Epithelial cell of proximal tubule (primary cell): ENCODE data around the gene TUBB. TPM values are rescaled to one million over a fixed set of nuclear protein-coding genes. Genes with fewer than 3 reads are reported as not detected.

ENCODE experiments used
- DNase-seq: peaks from one replicate; pipeline ENCODE4 v3.0.0-alpha.2; 2011; ENCODE audit warnings: low read depth
- H3K4me3 ChIP-seq: 2 replicates; pipeline ENCODE4 v1.5.1; 2011; ENCODE audit warnings: low read depth, mild to moderate bottlenecking, low read length
- total RNA-seq: library from RNA; depleted of rRNA; stranded (reverse); fragments of >200 nt; gene quantifications from 2 replicates; pipeline ENCODE4 v1.2.3, GENCODE V29; 2015
- TF ChIP-seq, protein P1 (sequence below): conservative IDR thresholded peaks from 2 replicates; pipeline ENCODE4 v1.5.1; 2012; ENCODE audit warnings: low read depth, mild to moderate bottlenecking, low read length

Gene TUBB
- total RNA-seq, 1 donor from 2014 or later, result 1,157 TPM

DNA sequence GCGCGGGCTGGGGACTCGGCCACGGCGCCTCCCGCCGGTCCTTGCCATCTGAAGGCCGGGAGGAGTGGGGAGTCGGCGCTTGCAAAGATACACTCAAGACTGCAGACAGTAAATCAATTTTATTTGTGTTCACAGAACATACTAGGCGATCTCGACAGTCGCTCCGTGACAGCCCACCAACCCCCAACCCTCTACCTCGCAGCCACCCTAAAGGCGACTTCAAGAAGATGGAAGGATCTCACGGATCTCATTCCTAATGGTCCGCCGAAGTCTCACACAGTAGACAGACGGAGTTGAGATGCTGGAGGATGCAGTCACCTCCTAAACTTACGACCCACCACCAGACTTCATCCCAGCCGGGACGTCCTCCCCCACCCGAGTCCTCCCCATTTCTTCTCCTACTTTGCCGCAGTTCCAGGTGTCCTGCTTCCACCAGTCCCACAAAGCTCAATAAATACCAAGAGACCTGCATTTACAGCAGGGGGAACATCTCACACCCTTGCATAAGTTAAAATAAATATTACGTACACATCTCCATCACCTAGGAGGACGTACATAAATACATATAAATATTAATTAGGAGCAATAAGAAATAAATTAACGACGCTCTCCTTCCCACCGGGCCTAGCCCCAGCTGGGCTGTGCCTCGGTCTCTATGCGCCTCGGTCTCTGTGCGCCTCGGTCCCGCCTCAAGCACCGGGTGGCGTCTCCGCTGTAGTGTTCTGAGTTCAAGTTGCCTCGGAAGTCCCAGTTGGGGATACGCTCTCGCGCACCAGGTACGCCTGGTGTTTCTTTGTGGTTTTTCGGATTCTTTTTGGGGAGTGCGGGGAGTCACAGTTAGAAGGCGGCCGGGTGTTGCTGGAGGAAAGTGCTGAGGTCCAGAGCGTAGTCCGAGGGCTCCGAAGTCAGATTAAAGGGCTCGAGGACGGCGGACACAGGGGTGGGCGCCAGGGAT lies 23.2 kb downstream of the TUBB start:
- peak overlapping the region; percentile 74 for H3K4me3 ChIP-seq
- TF ChIP-seq, protein P1, sequence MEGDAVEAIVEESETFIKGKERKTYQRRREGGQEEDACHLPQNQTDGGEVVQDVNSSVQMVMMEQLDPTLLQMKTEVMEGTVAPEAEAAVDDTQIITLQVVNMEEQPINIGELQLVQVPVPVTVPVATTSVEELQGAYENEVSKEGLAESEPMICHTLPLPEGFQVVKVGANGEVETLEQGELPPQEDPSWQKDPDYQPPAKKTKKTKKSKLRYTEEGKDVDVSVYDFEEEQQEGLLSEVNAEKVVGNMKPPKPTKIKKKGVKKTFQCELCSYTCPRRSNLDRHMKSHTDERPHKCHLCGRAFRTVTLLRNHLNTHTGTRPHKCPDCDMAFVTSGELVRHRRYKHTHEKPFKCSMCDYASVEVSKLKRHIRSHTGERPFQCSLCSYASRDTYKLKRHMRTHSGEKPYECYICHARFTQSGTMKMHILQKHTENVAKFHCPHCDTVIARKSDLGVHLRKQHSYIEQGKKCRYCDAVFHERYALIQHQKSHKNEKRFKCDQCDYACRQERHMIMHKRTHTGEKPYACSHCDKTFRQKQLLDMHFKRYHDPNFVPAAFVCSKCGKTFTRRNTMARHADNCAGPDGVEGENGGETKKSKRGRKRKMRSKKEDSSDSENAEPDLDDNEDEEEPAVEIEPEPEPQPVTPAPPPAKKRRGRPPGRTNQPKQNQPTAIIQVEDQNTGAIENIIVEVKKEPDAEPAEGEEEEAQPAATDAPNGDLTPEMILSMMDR, result no peak
- no peak for DNase-seq

DNA sequence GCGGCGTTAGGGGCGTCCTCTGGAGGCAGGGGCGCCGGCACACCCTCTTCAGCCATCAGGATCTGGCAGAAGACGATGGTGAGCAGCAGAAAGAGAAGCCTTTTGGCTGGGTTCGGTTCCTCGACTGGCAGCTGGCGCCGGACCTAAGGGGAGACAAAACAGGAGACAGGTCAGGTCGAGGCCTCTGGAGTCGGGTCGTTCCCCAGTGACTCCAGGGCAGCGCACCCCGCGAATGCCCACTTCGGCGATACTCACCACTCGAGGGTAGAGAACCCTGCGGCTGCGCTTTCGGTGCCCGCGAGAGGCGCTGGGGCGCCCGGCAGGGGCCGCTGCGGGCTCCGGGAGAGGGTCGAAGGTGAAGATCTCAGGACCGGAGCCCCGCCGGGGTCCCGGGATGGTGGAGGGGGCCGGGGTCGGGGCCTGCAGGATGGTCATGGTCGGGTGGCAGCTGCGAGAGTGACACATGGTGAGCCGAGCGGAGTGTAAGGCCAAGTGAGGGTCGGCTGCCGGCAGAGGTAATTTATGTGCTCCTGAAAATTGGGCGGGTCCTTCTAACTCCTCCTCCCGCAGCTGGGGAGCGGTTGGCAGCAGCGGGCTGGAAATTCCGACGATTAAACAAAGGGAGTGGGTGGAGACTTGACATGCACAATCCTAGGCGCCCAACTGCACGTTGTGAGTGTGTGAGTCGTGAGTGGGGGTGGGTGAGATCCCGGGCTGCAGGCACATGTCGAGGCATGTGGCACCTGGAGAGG lies 24.1 kb downstream of the TUBB start, which contains the start of gene IER3:
Gene IER3, minus strand, starts transcription at position 494 of the 752 bp plus-strand sequence. Its CDS starts 29 bp downstream, at position 465.
- TF ChIP-seq, protein P1, result peak; percentile 60
- DNase-seq, result no peak
- peak within 1 kb of the TSS; percentile 74 for H3K4me3 ChIP-seq

DNA sequence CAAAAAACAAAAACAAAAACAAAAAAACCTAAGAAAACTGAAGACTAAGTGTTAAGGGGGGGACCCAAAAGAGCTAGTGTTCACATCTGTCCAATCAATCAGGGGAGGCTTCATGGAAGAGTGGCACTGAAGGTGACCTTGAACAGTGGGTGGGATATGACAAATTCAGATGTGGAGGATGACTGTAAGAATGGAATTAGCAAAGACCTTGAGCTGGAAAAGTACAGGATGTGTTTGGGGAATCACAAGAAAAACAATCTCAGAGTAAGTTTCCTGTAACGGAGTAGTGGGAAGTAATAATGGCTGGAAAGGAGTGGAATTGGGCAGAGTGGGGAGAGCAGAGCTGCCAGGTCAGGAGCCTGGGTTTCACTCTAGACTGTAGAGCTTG lies 27.1 kb downstream of the TUBB start:
- no peak overlapping the region for H3K4me3 ChIP-seq
- no peak for DNase-seq
- TF ChIP-seq, protein P1, result no peak

DNA sequence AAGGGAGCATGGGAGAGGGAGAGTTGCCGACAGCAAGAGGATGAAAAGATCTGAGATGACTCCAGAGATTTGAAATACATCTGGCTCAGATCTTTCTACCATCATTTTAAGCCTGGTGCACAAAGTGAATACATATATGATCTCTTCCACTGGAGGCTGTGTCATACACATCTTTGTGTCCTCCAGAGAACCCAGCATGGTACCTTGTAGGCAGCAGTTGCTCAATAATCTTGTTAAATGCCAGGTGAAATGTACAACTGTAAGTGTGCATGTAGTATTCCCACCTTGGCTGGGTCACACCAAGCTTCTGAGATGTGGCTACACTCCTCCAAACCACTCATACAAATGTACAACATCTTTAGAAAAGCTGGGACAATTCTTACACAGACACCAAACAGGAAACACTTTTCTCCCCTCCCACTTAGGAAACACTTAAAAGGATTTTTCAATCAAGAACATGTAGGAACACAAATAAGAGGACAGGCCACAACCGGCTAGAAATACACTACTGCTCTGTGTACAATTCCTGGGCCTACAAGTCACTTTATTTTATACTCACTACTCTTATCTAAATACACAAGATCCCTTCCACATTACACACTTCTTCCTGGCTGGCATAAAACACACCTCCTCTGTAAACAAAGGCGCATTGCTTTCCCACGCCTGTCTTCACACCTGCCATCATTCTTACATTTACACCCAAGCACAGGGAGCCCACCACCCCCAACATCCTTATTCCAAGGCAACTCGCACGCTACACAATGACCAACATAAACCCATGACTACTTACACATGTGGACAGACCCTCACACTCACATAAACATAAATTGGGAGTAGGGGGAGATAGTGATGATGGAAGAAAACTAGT lies 28.0 kb downstream of the TUBB start:
- TF ChIP-seq, protein P1, result no peak
- peak overlapping the region; percentile 7 for H3K4me3 ChIP-seq
- no peak for DNase-seq

DNA sequence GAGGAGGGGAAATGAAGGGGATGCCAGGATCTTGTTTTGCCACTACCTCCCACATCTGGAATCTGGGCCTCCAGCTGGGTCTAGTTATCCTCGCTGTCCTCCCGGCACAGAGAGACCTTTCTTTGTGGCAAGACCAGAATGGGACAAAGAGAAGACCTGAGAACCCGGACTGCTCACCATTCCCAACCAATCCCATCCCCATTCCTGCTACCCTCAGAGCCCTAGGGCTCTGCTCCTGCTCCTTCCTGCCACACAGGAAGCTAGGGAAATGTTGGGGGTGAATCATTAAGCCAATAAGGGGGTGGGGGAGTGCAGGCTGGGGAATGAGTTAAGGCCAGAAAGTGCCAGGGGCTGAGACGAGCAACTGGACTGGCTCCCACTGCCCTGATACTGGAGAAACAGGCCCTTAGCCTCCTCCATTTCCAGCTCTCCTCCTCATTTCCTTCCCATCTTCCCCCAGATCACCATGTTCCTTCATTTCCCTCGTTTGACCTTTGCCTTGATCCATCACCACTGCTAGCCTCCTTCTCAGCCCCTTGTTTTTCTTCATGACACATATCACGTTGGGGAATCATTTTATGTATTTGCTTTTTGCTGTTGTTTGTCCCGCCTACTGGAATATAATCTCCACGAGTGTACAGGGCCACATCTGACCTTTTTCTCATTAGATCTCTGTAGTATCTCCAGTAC lies 28.8 kb downstream of the TUBB start:
- peak overlapping the region; percentile 7 for H3K4me3 ChIP-seq
- DNase-seq, result no peak
- TF ChIP-seq, protein P1, result no peak
